Fibroblast of skin of abdomen (primary cell): ENCODE measurements around the gene MYH2.

ENCODE experiments used
- DNase-seq: peaks from one replicate; pipeline ENCODE4 v3.0.0-alpha.2; 2013

Gene MYH2

GRCh38 chr17:10516065-10516464 lies 33.4 kb downstream of the MYH2 start:
- no peak for DNase-seq

- DNase-seq, result peak; percentile 20
These were observed 36.0 kb downstream of the MYH2 start for GRCh38 chr17:10513299-10514067.

GRCh38 chr17:10512856-10513255 lies 36.6 kb downstream of the MYH2 start:
- no peak for DNase-seq

- DNase-seq, result no peak
These were observed 49.5 kb downstream of the MYH2 start for GRCh38 chr17:10499950-10500349.

GRCh38 chr17:10492004-10492403 lies 57.5 kb downstream of the MYH2 start:
- no peak for DNase-seq

GRCh38 chr17:10482252-10482651 lies 67.2 kb downstream of the MYH2 start:
- no peak for DNase-seq

GRCh38 chr17:10477701-10478100 lies 71.8 kb downstream of the MYH2 start:
- DNase-seq, result no peak

- peak; percentile 10 for DNase-seq
These were observed 74.9 kb downstream of the MYH2 start for GRCh38 chr17:10474536-10474935.

GRCh38 chr17:10471858-10472257 lies 77.6 kb downstream of the MYH2 start:
- DNase-seq, result peak; percentile 23
